ENCODE measurements around the gene CHI3L1.

The CHI3L1 gene

DNA sequence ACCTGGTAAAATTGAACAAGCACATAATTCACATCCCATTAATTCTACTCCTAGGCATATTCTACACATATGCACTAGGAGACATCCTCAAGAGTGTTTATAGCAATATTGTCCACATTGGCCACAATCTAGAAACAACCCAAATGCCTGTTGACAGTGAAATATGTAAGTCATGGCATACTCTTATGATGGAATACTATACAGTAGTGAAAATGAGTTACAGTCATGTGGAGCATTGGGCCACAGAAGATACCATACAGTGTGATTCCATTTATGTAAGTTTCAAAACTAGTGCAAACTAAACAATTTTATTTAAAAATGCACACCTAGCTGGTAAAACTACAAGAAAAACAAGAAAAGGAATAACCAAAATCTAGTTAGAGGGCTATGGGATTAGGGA lies 23.8 kb upstream of the CHI3L1 start:
- CTCF ChIA-PET: interaction anchor here (0.6 kb wide), 1 partner anchor 14 kb away, joined by 6 read pairs; no protein-coding TSS in a partner anchor
- TF ChIP-seq FOXA1 (IDR thresholded peaks at IDR 0.05) (no peak), L3MBTL2 (conservative IDR thresholded peaks at IDR 0.05) (no peak), FOXM1 (IDR thresholded peaks at IDR 0.05; ENCODE audit: borderline replicate concordance) (no peak), HDGF (IDR thresholded peaks at IDR 0.05; ENCODE audit: borderline replicate concordance) (no peak), ARNT (IDR thresholded peaks at IDR 0.05) (no peak), BHLHE40 (IDR thresholded peaks at IDR 0.05; ENCODE audit: borderline replicate concordance) (no peak), ELF4 (IDR thresholded peaks at IDR 0.05) (no peak), TARDBP (IDR thresholded peaks at IDR 0.05) (no peak), ZNF384 (IDR thresholded peaks at IDR 0.05) (no peak), LEF1 (IDR thresholded peaks at IDR 0.05; ENCODE audit: borderline replicate concordance) (no peak), FOXK2 (IDR thresholded peaks at IDR 0.05) (no peak), NFRKB (IDR thresholded peaks at IDR 0.05) (no peak), SP1 (IDR thresholded peaks at IDR 0.05) (no peak), SUZ12 (IDR thresholded peaks at IDR 0.05) (no peak), CTBP1 (IDR thresholded peaks at IDR 0.05; ENCODE audit: borderline replicate concordance) (no peak)
- TF ChIP-seq, protein P1, sequence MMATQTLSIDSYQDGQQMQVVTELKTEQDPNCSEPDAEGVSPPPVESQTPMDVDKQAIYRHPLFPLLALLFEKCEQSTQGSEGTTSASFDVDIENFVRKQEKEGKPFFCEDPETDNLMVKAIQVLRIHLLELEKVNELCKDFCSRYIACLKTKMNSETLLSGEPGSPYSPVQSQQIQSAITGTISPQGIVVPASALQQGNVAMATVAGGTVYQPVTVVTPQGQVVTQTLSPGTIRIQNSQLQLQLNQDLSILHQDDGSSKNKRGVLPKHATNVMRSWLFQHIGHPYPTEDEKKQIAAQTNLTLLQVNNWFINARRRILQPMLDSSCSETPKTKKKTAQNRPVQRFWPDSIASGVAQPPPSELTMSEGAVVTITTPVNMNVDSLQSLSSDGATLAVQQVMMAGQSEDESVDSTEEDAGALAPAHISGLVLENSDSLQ (IDR thresholded peaks at IDR 0.05): no peak
- DNase-seq (ENCODE audit: extremely low spot score): no peak
- POLR2A ChIA-PET: no interaction called here

DNA sequence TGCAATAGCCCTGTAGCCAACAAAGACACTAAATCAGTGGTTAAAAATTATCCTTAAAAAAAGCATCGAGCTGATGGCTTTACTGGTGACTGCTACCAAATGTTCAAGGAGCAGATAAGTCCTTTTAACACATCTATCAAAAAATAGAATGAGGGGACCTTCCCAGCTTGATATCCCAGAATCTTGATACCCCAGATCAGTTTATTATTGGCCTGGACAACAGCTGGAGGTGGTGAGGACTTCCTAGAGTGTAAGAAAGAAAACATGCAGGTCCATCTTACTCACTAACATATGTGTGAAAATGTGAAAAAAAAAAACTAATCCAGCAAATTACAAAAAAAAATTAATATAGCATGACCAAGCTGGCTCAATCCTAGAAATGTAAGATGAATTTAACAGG lies 21.7 kb upstream of the CHI3L1 start:
- TF ChIP-seq ELF4 (IDR thresholded peaks at IDR 0.05) (no peak), L3MBTL2 (conservative IDR thresholded peaks at IDR 0.05) (no peak), FOXM1 (IDR thresholded peaks at IDR 0.05; ENCODE audit: borderline replicate concordance) (no peak), TARDBP (IDR thresholded peaks at IDR 0.05) (no peak), ZNF384 (IDR thresholded peaks at IDR 0.05) (no peak), FOXK2 (IDR thresholded peaks at IDR 0.05) (no peak), SP1 (IDR thresholded peaks at IDR 0.05) (no peak), ARNT (IDR thresholded peaks at IDR 0.05) (no peak)
- ChIA-PET CTCF (no interaction called here), POLR2A (no interaction called here)
- no peak for DNase-seq (ENCODE audit: extremely low spot score)

DNA sequence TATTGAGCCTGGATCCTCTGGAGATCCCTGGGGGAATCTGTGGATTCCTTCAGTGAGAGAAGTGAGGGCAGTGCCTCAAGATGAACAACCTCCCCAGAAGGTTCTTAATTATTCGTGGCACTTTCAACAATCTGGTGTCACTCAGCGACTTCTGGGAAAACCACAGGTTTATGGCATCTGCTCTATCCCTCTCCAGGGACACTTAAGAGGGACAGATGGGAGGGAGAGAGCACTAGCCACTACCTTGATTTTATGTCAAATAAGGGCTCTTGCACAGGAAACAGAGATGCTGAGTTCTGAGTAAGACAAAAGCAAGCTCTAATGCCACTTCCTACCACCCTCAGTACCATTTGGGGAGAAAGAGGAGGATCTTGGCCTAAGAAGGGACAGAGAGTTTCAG lies 21.2 kb upstream of the CHI3L1 start:
- DNase-seq (ENCODE audit: extremely low spot score): no peak
- TF ChIP-seq ZNF384 (IDR thresholded peaks at IDR 0.05) (no peak), ELF4 (IDR thresholded peaks at IDR 0.05) (no peak), FOXM1 (IDR thresholded peaks at IDR 0.05; ENCODE audit: borderline replicate concordance) (no peak), HDGF (IDR thresholded peaks at IDR 0.05; ENCODE audit: borderline replicate concordance) (no peak), CTBP1 (IDR thresholded peaks at IDR 0.05; ENCODE audit: borderline replicate concordance) (no peak), FOXK2 (IDR thresholded peaks at IDR 0.05) (no peak), ARNT (IDR thresholded peaks at IDR 0.05) (no peak), SUZ12 (IDR thresholded peaks at IDR 0.05) (no peak), SP1 (IDR thresholded peaks at IDR 0.05) (no peak)
- CTCF ChIA-PET: no interaction called here
- POLR2A ChIA-PET: no interaction called here

DNA sequence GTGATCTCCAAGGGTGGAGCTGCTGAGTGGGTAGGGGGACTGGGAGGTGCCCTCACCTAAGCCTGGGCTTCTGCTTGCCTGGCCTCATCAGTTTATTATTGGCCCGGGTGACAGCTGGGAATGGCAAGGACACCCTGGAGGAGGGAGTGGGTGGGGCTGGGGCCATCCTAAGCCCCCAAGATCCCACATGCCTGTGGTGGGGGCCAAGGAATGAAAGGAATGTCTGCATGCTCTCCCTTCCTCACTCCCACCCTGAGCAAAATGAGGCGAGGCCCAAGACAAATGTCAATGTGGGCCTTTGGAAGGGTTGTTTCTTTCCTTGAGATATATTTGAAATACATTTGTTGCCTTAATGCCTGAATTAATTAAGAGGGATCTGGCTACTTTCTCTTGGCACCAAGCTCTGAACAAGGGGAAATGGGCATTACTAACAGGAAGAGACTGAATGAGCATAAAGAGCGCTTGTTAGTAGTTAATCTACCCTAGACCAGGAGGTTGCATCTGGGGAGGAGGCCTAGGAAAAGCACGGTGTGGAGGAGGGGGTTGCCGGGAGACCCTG lies 19.7 kb upstream of the CHI3L1 start:
- POLR2A ChIA-PET: interaction anchor here (1.4 kb wide), 1 partner anchor 9 kb away, joined by 3 read pairs; no protein-coding TSS in a partner anchor
- no peak for DNase-seq (ENCODE audit: extremely low spot score)
- TF ChIP-seq ZNF384 (IDR thresholded peaks at IDR 0.05): no peak
- no peak for TF ChIP-seq L3MBTL2 (conservative IDR thresholded peaks at IDR 0.05)
- no peak for TF ChIP-seq NFRKB (IDR thresholded peaks at IDR 0.05)
- no peak for TF ChIP-seq ELF4 (IDR thresholded peaks at IDR 0.05)
- TF ChIP-seq HDGF (IDR thresholded peaks at IDR 0.05; ENCODE audit: borderline replicate concordance): no peak
- no peak for TF ChIP-seq ARNT (IDR thresholded peaks at IDR 0.05)
- TF ChIP-seq FOXA1 (IDR thresholded peaks at IDR 0.05): no peak
- TF ChIP-seq FOXM1 (IDR thresholded peaks at IDR 0.05; ENCODE audit: borderline replicate concordance): no peak
- no peak for TF ChIP-seq BHLHE40 (IDR thresholded peaks at IDR 0.05; ENCODE audit: borderline replicate concordance)
- TF ChIP-seq LEF1 (IDR thresholded peaks at IDR 0.05; ENCODE audit: borderline replicate concordance): no peak
- TF ChIP-seq CTBP1 (IDR thresholded peaks at IDR 0.05; ENCODE audit: borderline replicate concordance): no peak
- no peak for TF ChIP-seq SUZ12 (IDR thresholded peaks at IDR 0.05)
- TF ChIP-seq FOXK2 (IDR thresholded peaks at IDR 0.05): no peak
- TF ChIP-seq TARDBP (IDR thresholded peaks at IDR 0.05): no peak
- TF ChIP-seq SP1 (IDR thresholded peaks at IDR 0.05): no peak
- TF ChIP-seq, protein P1 (IDR thresholded peaks at IDR 0.05): no peak
- CTCF ChIA-PET: interaction anchor here (0.6 kb wide), 1 partner anchor 89 kb away, joined by 4 read pairs; no protein-coding TSS in a partner anchor

DNA sequence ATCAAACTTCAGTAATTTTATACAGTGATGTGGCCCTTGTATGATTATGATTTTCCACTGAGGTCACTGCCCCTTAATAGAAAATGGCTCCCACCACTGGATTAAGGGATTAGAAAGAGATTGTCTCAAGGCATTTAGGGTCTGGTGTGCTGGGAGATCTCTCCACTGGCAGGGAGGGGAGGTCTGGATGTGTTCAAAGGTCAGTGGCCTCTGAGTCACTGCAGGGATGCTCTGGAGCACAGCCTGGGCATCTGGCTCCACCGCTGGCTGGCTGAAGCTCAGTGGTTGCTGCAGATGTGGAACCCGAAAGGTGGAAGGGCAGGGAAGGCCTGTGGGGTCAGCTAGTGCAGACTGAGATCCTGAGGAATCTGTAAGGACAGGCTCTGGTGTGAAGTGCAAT lies 18.3 kb upstream of the CHI3L1 start:
- POLR2A ChIA-PET: interaction anchor here (1.4 kb wide), 1 partner anchor 11 kb away, joined by 3 read pairs; no protein-coding TSS in a partner anchor
- DNase-seq (ENCODE audit: extremely low spot score): no peak
- TF ChIP-seq SUZ12 (IDR thresholded peaks at IDR 0.05) (no peak), LEF1 (IDR thresholded peaks at IDR 0.05; ENCODE audit: borderline replicate concordance) (no peak), BHLHE40 (IDR thresholded peaks at IDR 0.05; ENCODE audit: borderline replicate concordance) (no peak), HDGF (IDR thresholded peaks at IDR 0.05; ENCODE audit: borderline replicate concordance) (no peak), SP1 (IDR thresholded peaks at IDR 0.05) (no peak), FOXK2 (IDR thresholded peaks at IDR 0.05) (no peak), ZNF384 (IDR thresholded peaks at IDR 0.05) (no peak), TARDBP (IDR thresholded peaks at IDR 0.05) (no peak), ELF4 (IDR thresholded peaks at IDR 0.05) (no peak), NFRKB (IDR thresholded peaks at IDR 0.05) (no peak), L3MBTL2 (conservative IDR thresholded peaks at IDR 0.05) (no peak), CTBP1 (IDR thresholded peaks at IDR 0.05; ENCODE audit: borderline replicate concordance) (no peak), FOXA1 (IDR thresholded peaks at IDR 0.05) (no peak), FOXM1 (IDR thresholded peaks at IDR 0.05; ENCODE audit: borderline replicate concordance) (no peak)
- TF ChIP-seq, protein P1 (IDR thresholded peaks at IDR 0.05): no peak
- CTCF ChIA-PET: no interaction called here
